NOMO-1 treated with DMSO at 0.1 percent for 48 hours (cell line): ENCODE results near the gene TSPAN9.

ENCODE experiments used
- DNase-seq: peaks from one replicate; lab custom pipeline; 2025; ENCODE audit not compliant: unreplicated experiment; lab: John Stamatoyannopoulos, UW

TSPAN9 gene

GRCh38 chr12:3220382-3221321 lies 143.5 kb downstream of the TSPAN9 start:
- no peak for DNase-seq

GRCh38 chr12:3222306-3222705 lies 145.1 kb downstream of the TSPAN9 start:
- no peak for DNase-seq

DNA sequence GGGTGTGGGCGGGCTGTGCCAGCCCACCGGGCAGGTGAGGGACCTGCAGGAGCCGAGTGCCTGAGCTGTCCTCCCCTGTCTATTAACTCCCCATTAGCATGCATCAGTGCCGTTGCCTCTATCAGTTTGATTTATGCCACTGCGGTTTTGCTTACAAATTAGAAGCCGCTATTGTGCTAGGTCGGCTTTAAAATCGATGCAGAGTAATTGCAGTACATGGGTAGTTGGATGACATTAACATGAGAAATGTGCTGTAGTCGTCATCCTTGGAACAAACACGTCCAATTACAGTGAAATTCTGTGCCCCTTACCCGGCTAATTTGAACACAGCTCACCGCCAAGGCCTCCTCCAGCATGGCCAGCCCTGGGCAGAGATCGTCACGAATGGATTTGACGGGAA lies 145.8 kb downstream of the TSPAN9 start:
- DNase-seq = no peak

GRCh38 chr12:3223601-3224529 lies 146.7 kb downstream of the TSPAN9 start:
- no peak for DNase-seq

GRCh38 chr12:3224530-3224903 lies 147.3 kb downstream of the TSPAN9 start:
- no peak for DNase-seq

GRCh38 chr12:3225154-3225795 lies 148.1 kb downstream of the TSPAN9 start:
- DNase-seq = peak; percentile 5

GRCh38 chr12:3225796-3226180 lies 148.6 kb downstream of the TSPAN9 start:
- DNase-seq = no peak

DNA sequence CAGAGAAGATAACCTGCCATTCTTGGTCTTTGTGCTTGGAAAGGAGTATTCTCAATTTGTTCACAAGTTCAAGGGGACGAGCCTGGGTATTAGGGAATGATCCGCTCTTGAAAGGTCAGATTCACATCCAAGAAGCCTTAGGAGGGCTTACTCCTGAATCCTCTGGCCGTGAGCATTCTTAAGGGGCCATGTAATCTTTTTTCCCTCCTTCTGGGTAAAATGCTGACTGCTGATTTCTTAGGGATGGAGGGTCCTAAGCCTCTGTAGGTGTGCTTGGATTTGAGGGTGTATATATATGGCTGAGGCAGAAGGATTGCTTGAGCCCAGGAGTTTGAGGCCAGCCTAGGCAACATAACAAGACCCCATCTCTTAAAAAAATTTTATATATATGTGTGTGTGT lies 149.1 kb downstream of the TSPAN9 start:
- DNase-seq = no peak

- no peak for DNase-seq
Observed at GRCh38 chr12:3227076-3227975, 150.1 kb downstream of the TSPAN9 start.

DNA sequence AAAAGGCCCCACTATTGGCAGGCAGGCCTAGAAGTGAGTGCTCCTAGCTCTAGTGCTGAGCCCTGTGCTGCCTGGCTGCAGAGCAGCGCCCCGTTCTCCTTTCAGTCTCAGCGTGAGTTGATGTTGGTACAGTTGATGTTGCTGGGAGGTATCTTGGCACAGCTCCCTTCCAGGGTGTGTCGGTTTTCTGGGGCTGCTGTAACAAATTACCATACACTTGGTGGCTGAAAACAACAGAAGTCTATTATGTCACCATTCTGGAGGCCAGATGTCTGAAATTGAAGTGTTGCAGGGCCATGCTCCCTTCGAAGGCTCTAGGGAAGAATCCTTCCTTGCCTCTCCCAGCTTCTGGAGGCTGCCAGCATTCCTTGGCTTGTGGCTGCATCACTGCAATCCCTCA lies 151.4 kb downstream of the TSPAN9 start:
- no peak for DNase-seq

- no peak for DNase-seq
Observed at GRCh38 chr12:3229577-3229976, 152.4 kb downstream of the TSPAN9 start.

- DNase-seq = no peak
Observed at GRCh38 chr12:3230758-3231375, 153.7 kb downstream of the TSPAN9 start.

GRCh38 chr12:3231399-3231876 lies 154.3 kb downstream of the TSPAN9 start:
- DNase-seq = no peak

DNA sequence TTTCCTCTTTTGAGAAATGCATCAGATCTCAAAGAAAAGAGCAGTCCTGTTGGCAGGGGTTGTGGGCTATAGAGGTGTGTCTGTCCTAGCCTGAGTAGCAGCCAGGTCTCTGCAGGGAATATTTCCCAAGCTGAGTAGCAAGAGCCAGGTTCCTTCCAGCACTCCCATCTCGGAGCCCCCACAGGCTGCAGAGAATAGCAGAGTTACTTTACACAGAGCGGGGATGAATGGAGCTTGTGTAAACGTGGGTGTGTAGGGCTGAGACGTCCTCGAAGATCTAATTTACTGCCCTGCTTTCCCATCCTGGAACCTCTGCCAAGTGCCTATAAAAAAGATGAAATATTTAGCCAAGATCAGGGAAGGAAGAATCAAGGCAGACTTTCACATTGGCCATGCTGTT lies 156.6 kb downstream of the TSPAN9 start:
- DNase-seq = no peak

DNA sequence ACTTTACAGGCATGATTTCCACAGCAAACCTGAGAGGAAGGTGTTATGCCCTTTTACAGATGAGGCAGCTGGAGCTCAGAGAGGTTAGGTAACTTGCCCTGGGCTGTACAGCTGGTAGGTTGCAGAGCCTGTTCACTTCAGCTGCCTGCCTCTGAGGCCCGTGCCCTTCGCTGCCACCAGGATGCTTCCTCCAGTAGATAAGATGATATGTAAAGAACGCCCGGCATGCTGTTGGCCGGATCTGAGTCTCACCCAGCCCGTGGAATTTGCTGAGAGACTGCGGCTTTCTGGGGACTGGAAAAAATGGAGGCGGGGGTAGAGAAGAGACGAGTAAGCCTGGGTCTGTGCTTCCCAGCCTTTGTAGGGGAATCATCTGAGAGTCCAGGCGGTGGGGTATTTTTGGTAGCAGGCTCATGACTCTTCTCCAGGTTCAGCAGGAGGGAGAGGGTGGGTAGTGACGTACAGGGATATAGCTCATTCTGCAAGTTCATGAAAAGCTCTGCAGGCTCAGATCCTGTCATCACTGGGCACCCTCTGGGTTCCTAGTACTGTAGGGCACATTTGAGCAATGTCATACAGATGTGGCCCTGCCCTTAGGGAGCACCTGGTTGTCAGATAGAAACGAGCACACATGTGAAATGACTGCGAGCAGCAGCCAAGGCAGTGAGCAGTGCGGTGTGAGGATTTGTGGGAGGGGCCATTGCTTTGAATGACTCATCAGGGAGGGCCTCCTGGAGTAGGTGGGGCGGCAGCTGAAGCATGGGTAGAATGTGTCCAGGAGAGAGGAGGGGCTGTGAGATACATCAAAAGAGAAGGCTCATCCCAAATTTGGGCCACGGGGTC lies 159.4 kb downstream of the TSPAN9 start:
- peak; percentile 1 for DNase-seq

DNA sequence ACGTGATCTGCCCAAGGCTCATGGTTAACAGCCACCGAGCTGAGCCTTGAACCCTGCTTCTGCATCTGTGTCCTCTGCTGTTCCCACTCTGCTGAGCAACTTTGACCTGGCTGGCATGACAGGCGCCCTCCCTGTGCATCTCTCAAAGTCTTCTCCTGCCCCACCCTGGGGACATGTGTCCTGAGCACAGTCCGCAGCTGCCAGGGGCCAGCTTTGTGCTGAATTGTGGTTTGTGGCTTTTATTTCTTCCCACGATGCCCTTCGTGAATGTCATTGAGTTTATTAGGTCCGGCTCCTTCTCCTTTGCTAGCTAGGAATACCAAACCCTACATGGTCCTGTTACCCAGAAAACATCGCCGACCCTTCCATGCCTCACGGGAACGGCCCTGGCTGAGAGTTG lies 161.0 kb downstream of the TSPAN9 start:
- no peak for DNase-seq

DNA sequence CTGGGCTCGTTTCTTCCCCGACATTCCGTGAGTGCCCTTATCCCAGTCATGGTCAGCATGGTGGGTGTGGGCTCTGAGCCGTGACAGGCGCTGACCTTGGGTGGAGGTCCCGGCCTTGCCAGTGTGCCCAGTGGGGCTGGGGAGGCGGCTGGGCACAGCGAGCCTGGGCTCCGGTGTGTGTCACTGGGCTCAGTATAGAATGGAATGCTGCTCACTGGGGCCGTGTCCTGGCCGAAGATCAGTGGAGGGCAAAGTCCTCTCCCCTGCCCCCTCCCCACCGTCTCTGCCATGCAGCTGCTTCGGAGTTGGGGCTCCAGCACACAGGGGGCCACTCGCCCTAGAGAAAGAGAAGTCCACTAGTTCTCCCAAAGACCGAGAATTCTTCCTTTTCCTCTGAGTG lies 164.4 kb downstream of the TSPAN9 start:
- no peak for DNase-seq

- DNase-seq = no peak
Observed at GRCh38 chr12:3242199-3242863, 165.2 kb downstream of the TSPAN9 start.
